OCI-LY1 (cell line): Measurements from ENCODE around the gene KIF14.

Experiments
- H2AFZ ChIP-seq: fragments of 200-600 bp; sonication (generic), shearing (Covaris generic); 2 replicates; pipeline ENCODE4 v1.6.0; 2014; ENCODE audit warnings: antibody characterized with exemption, mild to moderate bottlenecking, low read length
- H3F3A ChIP-seq: fragments of 200-600 bp; sonication (generic), shearing (Covaris generic); 2 replicates; pipeline ENCODE4 v1.6.0; 2014; ENCODE audit warnings: mild to moderate bottlenecking, antibody characterized with exemption, low read length, moderate library complexity; ENCODE audit not compliant: insufficient read depth
- H3K27ac ChIP-seq: fragments of 200-600 bp; sonication (generic); 2 replicates; pipeline ENCODE4 v1.5.1; 2014; ENCODE audit warnings: low read length, mixed run types, mild to moderate bottlenecking, low read depth; ENCODE audit not compliant: poor library complexity, severe bottlenecking
- H3K27me3 ChIP-seq: fragments of 200-600 bp; sonication (generic); 2 replicates; pipeline ENCODE4 v1.6.0; 2014; ENCODE audit warnings: antibody characterized with exemption, mild to moderate bottlenecking, low read length, moderate library complexity; ENCODE audit not compliant: insufficient read depth
- H3K36me3 ChIP-seq: fragments of 200-600 bp; sonication (generic); 2 replicates; pipeline ENCODE4 v1.6.1; 2014; ENCODE audit warnings: mild to moderate bottlenecking, antibody characterized with exemption, low read length, moderate library complexity, mixed read lengths; ENCODE audit not compliant: insufficient read depth
- H3K4me1 ChIP-seq: fragments of 200-600 bp; sonication (generic); 2 replicates; pipeline ENCODE4 v1.5.1; 2014; ENCODE audit warnings: mild to moderate bottlenecking, low read length, moderate library complexity; ENCODE audit not compliant: insufficient read depth, severe bottlenecking
- H3K4me2 ChIP-seq: fragments of 200-600 bp; sonication (generic), shearing (Covaris generic); 2 replicates; pipeline ENCODE4 v1.6.1; 2014; ENCODE audit warnings: low read length
- H3K4me3 ChIP-seq: fragments of 200-600 bp; sonication (generic); 2 replicates; pipeline ENCODE4 v1.5.1; 2014; ENCODE audit warnings: low read length, low read depth, mild to moderate bottlenecking, mixed read lengths; ENCODE audit not compliant: poor library complexity, severe bottlenecking
- H3K79me2 ChIP-seq: fragments of 200-600 bp; shearing (Covaris generic); 2 replicates; pipeline ENCODE4 v1.6.1; 2016; ENCODE audit warnings: mixed run types, low read length, mixed read lengths; ENCODE audit not compliant: insufficient read depth
- H3K9ac ChIP-seq: fragments of 200-600 bp; sonication (generic), shearing (Covaris generic); 2 replicates; pipeline ENCODE4 v1.6.1; 2014; ENCODE audit warnings: mild to moderate bottlenecking, low read length, mixed read lengths
- H3K9me2 ChIP-seq: fragments of 200-600 bp; sonication (generic), shearing (Covaris generic); 2 replicates; pipeline ENCODE4 v1.6.1; 2014; ENCODE audit warnings: low read depth, mild to moderate bottlenecking, low read length, mixed read lengths
- H3K9me3 ChIP-seq: fragments of 200-600 bp; shearing (Covaris generic); 2 replicates; pipeline ENCODE4 v1.6.1; 2014; ENCODE audit warnings: low read length, mixed read lengths
- H4K20me1 ChIP-seq: fragments of 200-600 bp; sonication (generic), shearing (Covaris generic); 2 replicates; pipeline ENCODE4 v1.6.0; 2016; ENCODE audit warnings: mild to moderate bottlenecking, low read length; ENCODE audit not compliant: insufficient read depth
- CTCF ChIP-seq: fragments of 200-600 bp; sonication (generic), shearing (Covaris generic); IDR thresholded peaks from 2 replicates; pipeline ENCODE4 v1.5.1; 2017; ENCODE audit warnings: mild to moderate bottlenecking, antibody characterized with exemption, low read length, moderate library complexity, mixed read lengths
- EZH2 ChIP-seq: fragments of 200-600 bp; sonication (generic), shearing (Covaris generic); IDR thresholded peaks from 2 replicates; pipeline ENCODE4 v1.8.0; 2017; ENCODE audit warnings: borderline replicate concordance, mixed run types, mild to moderate bottlenecking, antibody characterized with exemption, low read length, moderate library complexity, mixed read lengths

KIF14 gene

GRCh38 chr1:200620273-200621131, at the start of gene KIF14:
KIF14 (minus strand) TSS chr1:200620751; CDS start chr1:200618723, 2,028 bp downstream.
- TF ChIP-seq EZH2 (no peak), CTCF (no peak)
- H4K20me1 ChIP-seq: no peaks in the 10 kb centered on the region
- peak within 1 kb of the TSS; percentile 61 for H3K27ac ChIP-seq
- H3K4me1 ChIP-seq: peaks cover 20% of the 10 kb centered on the region
- H2AFZ ChIP-seq: peak within 1 kb of the TSS; percentile 98
- no peaks in the 10 kb centered on the region for H3K79me2 ChIP-seq
- no peaks in the 10 kb centered on the region for H3F3A ChIP-seq
- H3K4me3 ChIP-seq: peak within 1 kb of the TSS; percentile 87
- peak within 1 kb of the TSS; percentile 86 for H3K9ac ChIP-seq
- no peaks in the 10 kb centered on the region for H3K9me3 ChIP-seq
- no peaks in the 10 kb centered on the region for H3K27me3 ChIP-seq
- peak within 1 kb of the TSS; percentile 98 for H3K4me2 ChIP-seq
- H3K36me3 ChIP-seq: peaks cover 25% of the 10 kb centered on the region
- H3K9me2 ChIP-seq: no peaks in the 10 kb centered on the region

GRCh38 chr1:200669314-200670241, 49.0 kb upstream of the KIF14 start, which contains the start of gene DDX59:
DDX59 (minus strand) TSS chr1:200669907; CDS start chr1:200666740, 3,167 bp downstream.
- H3K79me2 ChIP-seq: peaks cover 6% of the 10 kb centered on the region; the same call in 1 of the 2 replicates
- H3K4me3 ChIP-seq: peak within 1 kb of the TSS; percentile 90
- H3F3A ChIP-seq: no peaks in the 10 kb centered on the region
- 0 out of 2 replicates have a peak, but pooled peaks cover 2% of the 10 kb centered on the region for H4K20me1 ChIP-seq
- H3K9me3 ChIP-seq: no peaks in the 10 kb centered on the region
- H3K9ac ChIP-seq: peak within 1 kb of the TSS; percentile 89
- peak within 1 kb of the TSS; percentile 33 for H2AFZ ChIP-seq
- peak within 1 kb of the TSS; percentile 56 for H3K27ac ChIP-seq
- TF ChIP-seq EZH2 (no peak), CTCF (no peak)
- H3K27me3 ChIP-seq: no peaks in the 10 kb centered on the region
- H3K9me2 ChIP-seq: no peaks in the 10 kb centered on the region
- H3K36me3 ChIP-seq: peaks cover 18% of the 10 kb centered on the region
- H3K4me1 ChIP-seq: peaks cover 21% of the 10 kb centered on the region
- H3K4me2 ChIP-seq: peak within 1 kb of the TSS; percentile 93

- H3K9me2 ChIP-seq: no peaks in the 10 kb centered on the region
- no peaks in the 10 kb centered on the region for H3F3A ChIP-seq
- H3K79me2 ChIP-seq: peaks cover 6% of the 10 kb centered on the region; the same call in 1 of the 2 replicates
- peaks cover 21% of the 10 kb centered on the region for H3K4me1 ChIP-seq
- peak overlapping the region; percentile 90 for H3K4me3 ChIP-seq
- H2AFZ ChIP-seq: no peak overlapping the region; the same call in none of the 2 replicates
- H3K9me3 ChIP-seq: no peaks in the 10 kb centered on the region
- no peaks in the 10 kb centered on the region for H4K20me1 ChIP-seq
- H3K36me3 ChIP-seq: peaks cover 27% of the 10 kb centered on the region
- no peak overlapping the region for H3K27ac ChIP-seq
- no peak for TF ChIP-seq EZH2
- no peak for TF ChIP-seq CTCF
- H3K4me2 ChIP-seq: peak overlapping the region; percentile 93
- peak overlapping the region; percentile 89 for H3K9ac ChIP-seq
- H3K27me3 ChIP-seq: no peaks in the 10 kb centered on the region
These were observed 48.2 kb upstream of the KIF14 start for GRCh38 chr1:200668514-200669313.
